ENCODE measurements around the gene EDIL3.

DNA sequence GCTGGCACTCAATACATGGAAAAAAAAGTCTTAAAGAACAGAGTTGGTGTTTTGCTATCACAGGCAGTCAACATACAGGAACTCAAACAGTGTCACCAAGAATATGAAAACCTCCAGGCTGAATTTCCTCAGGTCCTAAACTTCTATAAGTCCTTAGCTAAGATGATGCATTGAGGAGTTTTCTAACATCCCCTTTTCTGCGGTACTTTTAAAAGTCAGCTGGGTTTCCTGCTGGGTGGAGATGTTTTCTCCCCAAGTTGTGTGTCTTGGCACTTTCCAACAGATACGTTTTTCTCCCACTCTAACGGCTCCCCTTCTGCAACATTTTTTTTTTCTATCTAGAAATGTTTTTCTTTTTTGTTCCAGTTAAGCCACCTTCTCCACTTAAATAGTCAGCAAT is 419.2 kb downstream of the EDIL3 start:
- TF ChIP-seq, protein P1, sequence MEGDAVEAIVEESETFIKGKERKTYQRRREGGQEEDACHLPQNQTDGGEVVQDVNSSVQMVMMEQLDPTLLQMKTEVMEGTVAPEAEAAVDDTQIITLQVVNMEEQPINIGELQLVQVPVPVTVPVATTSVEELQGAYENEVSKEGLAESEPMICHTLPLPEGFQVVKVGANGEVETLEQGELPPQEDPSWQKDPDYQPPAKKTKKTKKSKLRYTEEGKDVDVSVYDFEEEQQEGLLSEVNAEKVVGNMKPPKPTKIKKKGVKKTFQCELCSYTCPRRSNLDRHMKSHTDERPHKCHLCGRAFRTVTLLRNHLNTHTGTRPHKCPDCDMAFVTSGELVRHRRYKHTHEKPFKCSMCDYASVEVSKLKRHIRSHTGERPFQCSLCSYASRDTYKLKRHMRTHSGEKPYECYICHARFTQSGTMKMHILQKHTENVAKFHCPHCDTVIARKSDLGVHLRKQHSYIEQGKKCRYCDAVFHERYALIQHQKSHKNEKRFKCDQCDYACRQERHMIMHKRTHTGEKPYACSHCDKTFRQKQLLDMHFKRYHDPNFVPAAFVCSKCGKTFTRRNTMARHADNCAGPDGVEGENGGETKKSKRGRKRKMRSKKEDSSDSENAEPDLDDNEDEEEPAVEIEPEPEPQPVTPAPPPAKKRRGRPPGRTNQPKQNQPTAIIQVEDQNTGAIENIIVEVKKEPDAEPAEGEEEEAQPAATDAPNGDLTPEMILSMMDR (IDR thresholded peaks at IDR 0.05 in 4 of 5, conservative IDR thresholded peaks at IDR 0.05 in 1 of 5) = no peak
- no peak for TF ChIP-seq POLR2A (IDR thresholded peaks at IDR 0.05)
